ENCODE measurements around the gene MVP. TPM values are rescaled to one million over a fixed set of nuclear protein-coding genes. Genes with fewer than 3 reads are reported as not detected.

The MVP gene
- polyA plus RNA-seq, 1 donor from 2014 or later, result 2.5 TPM

- no peak for TF ChIP-seq SMC3 (conservative IDR thresholded peaks at IDR 0.05; ENCODE audit: poor library complexity)
- TF ChIP-seq POLR2AphosphoS5 (IDR thresholded peaks at IDR 0.05), result no peak
- TF ChIP-seq EZH2 (IDR thresholded peaks at IDR 0.05; ENCODE audit: borderline replicate concordance, insufficient read depth, low read length, poor library complexity, severe bottlenecking), result no peak
- H3K27ac ChIP-seq (ENCODE audit: low read length), result no peak overlapping the region
These were observed 38.7 kb downstream of the MVP start for GRCh38 chr16:29858974-29859373.

GRCh38 chr16:29860218-29860617, 40.0 kb downstream of the MVP start:
- no peak for TF ChIP-seq RAD21 (conservative IDR thresholded peaks at IDR 0.05)
- no peak for TF ChIP-seq POLR2AphosphoS5 (IDR thresholded peaks at IDR 0.05)
- TF ChIP-seq MXI1 (conservative IDR thresholded peaks at IDR 0.05; ENCODE audit: poor library complexity, severe bottlenecking), result no peak
- no peak for TF ChIP-seq EP300 (conservative IDR thresholded peaks at IDR 0.05; ENCODE audit: poor library complexity, severe bottlenecking)
- TF ChIP-seq REST (IDR thresholded peaks at IDR 0.05; ENCODE audit: borderline replicate concordance), result no peak
- no peak for TF ChIP-seq EZH2 (IDR thresholded peaks at IDR 0.05; ENCODE audit: borderline replicate concordance, insufficient read depth, low read length, poor library complexity, severe bottlenecking)
- TF ChIP-seq TAF1 (IDR thresholded peaks at IDR 0.05; ENCODE audit: low read depth), result no peak
- no peak for TF ChIP-seq CTCF (IDR thresholded peaks at IDR 0.05; ENCODE audit: poor library complexity, severe bottlenecking)
- TF ChIP-seq SMC3 (conservative IDR thresholded peaks at IDR 0.05; ENCODE audit: poor library complexity), result no peak
- H3K4me2 ChIP-seq (ENCODE audit: low read length), result no peak overlapping the region
- H3K79me2 ChIP-seq (replicated peaks; ENCODE audit: insufficient read depth, low read length), result peaks cover 6% of the 10 kb centered on the region
- no peaks in the 10 kb centered on the region for H3K9me2 ChIP-seq (ENCODE audit: insufficient read depth, low read length)
- no peak overlapping the region for H3K9ac ChIP-seq (ENCODE audit: low read length)
- H3K9me3 ChIP-seq (ENCODE audit: low read length), result no peaks in the 10 kb centered on the region
- no peaks in the 10 kb centered on the region for H3K36me3 ChIP-seq (ENCODE audit: insufficient read depth, low read length)
- no peak overlapping the region for H3K27ac ChIP-seq (ENCODE audit: low read length)
- H4K20me1 ChIP-seq (ENCODE audit: insufficient read depth), result no peaks in the 10 kb centered on the region
- H3K4me3 ChIP-seq (ENCODE audit: low read length), result no peak overlapping the region
- no peaks in the 10 kb centered on the region for H3K27me3 ChIP-seq (ENCODE audit: insufficient read depth, low read depth, low read length)
- H2AFZ ChIP-seq (ENCODE audit: low read depth, low read length), result no peak overlapping the region
- H3F3A ChIP-seq (ENCODE audit: insufficient read depth, low read length, poor library complexity, severe bottlenecking), result no peaks in the 10 kb centered on the region

More at GRCh38 chr16:29858974-29859373, 38.7 kb downstream of the MVP start:
- no peaks in the 10 kb centered on the region for H3K9me2 ChIP-seq (ENCODE audit: insufficient read depth, low read length)
- H4K20me1 ChIP-seq (ENCODE audit: insufficient read depth), result no peaks in the 10 kb centered on the region
- H2AFZ ChIP-seq (ENCODE audit: low read depth, low read length), result no peak overlapping the region
- no peak overlapping the region for H3K4me2 ChIP-seq (ENCODE audit: low read length)
- H3K9ac ChIP-seq (ENCODE audit: low read length), result no peak overlapping the region
- no peaks in the 10 kb centered on the region for H3K36me3 ChIP-seq (ENCODE audit: insufficient read depth, low read length)
- H3K4me3 ChIP-seq (ENCODE audit: low read length), result no peak overlapping the region
- no peaks in the 10 kb centered on the region for H3F3A ChIP-seq (ENCODE audit: insufficient read depth, low read length, poor library complexity, severe bottlenecking)
- no peaks in the 10 kb centered on the region for H3K27me3 ChIP-seq (ENCODE audit: insufficient read depth, low read depth, low read length)
- H3K9me3 ChIP-seq (ENCODE audit: low read length), result no peaks in the 10 kb centered on the region
- peaks cover 6% of the 10 kb centered on the region for H3K79me2 ChIP-seq (replicated peaks; ENCODE audit: insufficient read depth, low read length)

Data from neural cell (in vitro differentiated cells).